Endometrium (tissue), 2 donors: ENCODE data around the gene MCM3AP.

ENCODE experiments used
- FAIRE-seq: peaks from 2 replicates; lab custom pipeline; 2012; peaks lifted over from hg19 to GRCh38; lab: Jason Lieb, UNC
- donor health status: control.
- donor health status: control.

Gene MCM3AP

DNA sequence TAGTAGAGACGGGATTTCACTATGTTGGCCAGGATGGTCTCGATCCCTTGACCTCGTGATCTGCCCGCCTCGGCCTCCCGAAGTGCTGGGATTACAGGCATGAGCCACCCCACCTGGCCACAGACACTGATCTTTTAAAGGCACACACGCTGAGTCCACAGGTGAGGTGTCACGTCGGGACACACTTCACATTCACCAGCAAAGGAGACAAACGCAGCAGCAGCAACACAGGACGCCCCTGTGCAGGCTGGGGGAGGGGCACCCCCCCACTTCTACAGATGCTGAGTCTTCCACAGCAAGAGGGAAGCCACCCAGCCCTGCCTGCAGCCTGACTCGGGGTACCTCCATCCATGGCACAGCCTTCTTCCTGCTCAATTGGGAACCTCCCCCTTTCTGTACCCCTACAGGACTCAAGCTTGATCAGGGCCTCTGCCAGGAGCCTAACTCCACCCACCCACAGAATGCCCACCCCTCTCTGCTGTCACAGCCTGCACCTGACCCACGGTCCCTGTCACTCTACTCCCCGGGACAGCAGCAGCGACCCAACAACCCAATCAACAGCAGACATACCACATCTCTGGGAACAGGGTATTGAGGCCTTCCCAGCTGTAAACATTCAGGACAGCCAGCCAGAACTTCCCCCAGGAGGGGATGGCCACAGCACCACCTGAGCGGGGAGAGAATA, 66.4 kb downstream of the MCM3AP start:
- FAIRE-seq = no peak

DNA sequence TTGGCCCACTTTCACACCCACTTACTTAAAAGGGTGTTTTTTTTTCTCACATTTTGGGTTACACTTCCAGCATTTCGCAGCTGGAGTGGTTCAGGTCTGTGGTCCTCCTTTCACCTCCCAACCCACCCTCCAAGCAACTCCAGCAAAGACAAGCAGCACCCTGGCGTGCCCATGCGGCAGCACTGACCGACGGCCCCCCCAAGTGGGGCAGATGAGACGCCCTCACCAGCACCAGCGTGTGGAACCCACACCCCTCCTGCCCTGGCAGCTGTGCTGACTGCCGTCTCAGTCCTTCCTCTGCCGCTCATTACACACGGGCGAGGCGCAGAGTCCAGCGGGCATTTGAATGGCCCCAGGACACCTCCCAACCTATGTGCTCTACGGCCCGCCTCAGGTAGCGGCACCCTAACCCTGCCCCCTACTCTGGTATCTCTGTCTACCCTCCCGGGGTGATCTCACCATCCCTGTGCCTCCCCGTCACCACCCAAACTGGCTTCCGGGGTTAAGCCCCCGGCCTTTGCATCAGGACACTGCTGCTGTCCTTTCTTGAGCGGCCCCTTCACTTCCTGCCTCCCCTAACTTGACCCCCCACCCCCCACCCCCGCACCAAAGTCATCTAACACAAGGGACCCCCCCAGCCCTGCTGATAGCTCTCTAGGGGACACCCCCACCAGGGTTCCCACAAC, 67.8 kb downstream of the MCM3AP start:
- FAIRE-seq = no peak

DNA sequence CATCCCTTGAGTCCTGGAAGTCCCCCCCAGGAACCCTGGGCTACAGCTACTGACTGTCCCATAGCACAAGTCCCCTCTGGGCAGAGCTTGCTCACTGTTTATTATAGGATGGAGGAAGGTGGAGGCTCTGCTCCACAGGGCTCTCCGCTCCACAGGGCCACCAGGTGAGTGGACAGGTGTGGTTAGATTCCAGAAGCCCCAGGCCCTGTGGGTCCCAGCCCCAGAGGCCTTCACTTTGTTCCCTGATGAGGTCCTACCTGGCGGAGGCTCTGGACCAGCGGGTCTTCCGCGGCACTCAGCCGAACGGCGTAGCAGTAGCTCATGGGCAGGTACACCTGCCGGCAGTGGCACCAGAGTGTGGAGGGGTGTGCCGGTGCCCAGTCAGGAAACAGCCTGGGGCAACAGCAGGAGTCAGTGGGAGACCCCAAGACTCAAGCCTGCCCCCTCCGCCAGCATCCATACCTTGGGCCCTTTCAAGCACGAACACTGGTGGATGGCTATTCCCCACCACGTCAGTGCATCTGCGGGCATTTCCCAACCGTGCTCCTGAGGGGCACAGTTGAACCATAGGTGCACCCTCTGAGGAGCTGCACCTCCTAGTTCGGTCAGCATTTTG, 69.2 kb downstream of the MCM3AP start:
- no peak for FAIRE-seq

DNA sequence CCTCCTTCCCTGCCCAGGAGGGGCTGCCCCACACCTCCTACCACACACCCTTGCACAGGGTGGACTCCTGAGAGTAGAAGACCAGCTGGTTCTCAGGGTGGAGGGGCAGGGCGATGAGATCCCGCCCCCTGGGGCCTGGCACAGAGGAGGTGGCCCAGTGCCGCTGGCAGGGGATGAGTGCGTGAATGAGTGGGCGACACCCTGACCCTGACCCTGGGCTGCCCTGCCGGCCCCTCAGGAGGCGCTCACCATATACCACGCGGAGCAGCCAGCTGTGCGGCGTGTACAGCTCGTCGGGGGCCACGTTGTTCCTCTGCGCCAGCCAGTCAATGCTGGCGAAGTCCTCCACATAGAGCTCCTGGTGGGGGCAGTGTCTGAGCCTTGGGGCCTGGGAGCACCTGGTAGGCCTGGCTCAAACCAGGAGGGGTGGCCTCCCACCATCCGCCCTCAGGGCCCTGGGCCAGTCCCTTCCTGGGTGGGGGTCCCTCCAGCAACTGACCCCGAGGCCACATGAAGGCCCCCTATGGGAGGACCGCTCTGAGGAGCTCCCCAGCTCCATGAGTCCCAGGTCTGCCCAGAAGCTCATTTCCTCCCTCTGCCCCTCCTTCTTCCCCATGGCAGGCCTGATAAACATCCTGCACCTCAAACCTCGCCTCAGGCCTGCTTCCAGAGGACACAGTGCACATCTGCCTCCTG, 69.8 kb downstream of the MCM3AP start:
- no peak for FAIRE-seq

DNA sequence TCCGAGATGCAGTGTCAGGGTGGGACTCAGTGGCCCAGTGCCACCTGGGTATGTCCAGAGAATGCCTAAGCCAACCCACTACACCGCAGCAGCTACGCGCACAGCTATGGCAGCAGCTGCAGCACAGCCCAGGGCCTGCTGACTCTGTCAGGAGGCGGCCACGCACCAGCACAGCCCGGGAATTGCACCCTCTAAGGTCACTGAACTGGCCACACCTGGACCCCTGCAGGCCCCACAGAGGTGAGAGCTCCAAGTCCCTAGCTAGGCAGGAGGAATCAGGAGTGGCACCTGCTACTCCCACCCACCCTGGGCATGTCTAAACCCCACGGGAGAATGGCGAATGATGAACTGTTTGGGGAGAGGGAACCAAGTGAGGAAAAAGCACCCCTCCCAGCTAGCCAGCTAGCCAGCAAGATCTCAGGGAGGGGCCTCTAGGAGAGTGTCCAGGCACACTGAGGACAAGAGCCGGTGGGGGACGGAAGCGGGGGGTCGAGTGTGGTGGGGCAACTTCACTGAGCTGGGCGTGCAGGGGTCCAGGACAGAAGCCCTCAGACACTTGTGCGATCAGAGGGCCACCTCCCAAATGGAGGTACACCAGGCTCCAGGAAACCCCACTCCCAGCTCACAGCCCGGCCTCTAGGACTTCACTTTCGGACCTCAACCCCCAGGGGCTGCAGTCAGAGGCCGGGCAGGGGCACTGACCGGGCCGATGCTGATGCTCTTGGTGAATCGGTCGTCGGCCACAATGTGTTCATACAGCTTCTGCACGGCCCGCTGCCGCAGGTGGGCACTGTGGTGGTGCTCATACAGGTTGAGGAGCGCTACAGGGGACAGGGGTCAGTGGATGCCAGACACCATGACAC, 70.7 kb downstream of the MCM3AP start:
- FAIRE-seq = no peak

DNA sequence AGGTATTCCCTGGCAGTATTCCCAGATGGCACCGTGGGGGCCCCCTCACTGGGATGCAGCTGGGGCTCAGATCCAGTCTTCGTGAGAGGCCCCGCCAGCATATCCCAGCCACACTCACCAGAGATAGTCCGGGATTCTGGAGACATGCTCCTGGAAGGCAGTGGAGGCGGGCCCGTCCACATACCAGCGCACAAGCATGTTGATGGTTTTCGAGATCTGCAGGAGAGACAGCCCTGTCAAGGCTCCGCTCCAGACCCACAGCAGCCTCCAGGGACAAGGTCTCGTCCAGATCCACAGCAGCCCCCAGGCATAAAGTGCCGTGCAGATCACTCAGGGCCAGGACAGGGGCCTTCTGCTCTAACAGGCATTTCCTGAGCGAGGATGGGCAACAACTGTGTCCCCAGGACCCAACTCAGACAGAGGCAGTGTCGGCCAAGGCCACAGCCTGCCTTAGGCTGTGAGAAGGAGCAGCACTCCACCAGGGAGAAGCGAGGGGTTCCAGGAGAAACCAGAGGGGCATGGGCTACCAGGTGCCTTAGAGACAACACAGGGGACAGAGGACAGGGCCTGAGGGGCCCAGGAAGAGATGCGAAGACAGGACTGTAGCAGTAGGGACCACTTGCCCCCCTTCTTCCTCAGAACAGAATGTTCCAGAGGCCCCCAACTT, 71.7 kb downstream of the MCM3AP start:
- no peak for FAIRE-seq

DNA sequence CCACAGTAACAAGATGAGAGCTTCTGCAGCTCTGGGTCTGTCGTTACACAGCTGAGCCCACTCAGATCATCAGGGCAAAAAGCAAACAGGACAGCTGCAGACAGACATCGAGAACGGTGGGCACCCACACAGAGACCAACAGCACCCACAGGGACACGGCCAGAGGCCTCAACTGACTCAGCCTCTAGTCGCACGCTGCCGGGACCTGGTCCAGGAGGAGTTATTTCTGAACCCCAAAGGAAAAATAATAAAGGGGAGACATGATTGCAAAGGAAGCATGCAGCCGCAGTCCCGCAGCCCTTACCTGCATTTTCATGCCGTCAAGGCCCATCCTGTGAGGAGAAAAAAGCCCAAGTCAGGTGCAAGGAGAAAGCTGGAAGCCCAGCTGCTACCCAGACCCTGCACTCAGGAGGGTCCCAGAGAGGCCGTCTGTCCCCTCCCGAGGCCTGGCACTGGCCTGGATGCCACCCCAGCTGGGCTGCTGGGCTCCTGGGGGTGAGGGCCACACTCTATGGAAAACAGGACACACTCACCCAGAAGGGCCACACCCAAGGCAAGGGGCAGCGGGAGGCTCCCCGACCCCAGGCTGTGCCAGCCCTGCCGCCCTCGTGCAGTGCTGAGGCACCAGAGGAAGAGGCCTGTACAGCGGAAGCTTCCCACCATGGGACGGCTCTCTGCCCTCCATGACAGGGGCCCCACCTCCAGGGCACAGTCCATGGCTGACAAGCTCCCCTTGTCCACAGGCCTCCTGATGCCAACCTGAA, 72.5 kb downstream of the MCM3AP start:
- no peak for FAIRE-seq

DNA sequence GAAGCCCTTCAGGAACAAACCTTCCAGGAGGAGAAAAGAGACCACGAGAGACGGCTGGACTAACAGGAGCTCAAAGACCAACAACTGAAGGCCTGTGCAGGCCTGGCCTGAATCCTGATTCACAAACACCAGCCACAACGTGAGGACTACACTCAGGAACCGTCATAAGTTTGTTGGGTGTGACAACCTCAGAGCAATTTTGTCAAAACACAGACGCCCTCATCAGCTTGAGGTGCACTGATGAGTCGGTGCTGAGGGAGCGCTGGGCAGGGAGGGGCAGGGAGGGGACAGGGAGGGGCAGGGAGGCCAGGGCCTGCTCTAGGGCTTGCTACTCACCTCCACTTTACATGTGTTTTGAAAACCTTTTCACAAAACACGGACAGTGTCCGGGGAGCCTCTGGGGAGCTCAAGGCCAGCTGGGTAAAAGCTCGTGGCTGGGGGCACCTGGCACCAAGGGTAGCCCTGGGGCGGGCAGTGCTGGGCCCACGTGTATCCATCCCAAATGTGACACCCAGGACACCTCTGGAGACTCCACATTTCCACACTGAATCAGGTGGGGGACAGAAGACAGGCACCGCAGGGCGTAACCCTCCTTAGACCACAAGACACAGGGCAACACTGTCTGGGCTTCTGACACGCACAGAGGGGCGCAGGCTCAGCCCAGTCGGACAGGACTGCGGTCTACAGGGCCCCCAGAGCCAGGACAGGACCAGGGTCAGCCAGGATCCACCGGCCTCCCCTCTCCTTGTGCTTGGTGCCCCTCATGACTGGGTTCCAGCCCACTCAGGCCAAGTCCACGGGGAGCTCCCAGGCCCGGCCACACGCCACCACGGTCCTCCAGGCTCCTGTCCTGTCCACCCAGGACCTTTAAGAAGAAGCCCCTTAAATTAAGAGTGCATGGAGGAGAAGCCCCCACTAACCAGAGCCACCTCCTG, 73.4 kb downstream of the MCM3AP start:
- FAIRE-seq = no peak

DNA sequence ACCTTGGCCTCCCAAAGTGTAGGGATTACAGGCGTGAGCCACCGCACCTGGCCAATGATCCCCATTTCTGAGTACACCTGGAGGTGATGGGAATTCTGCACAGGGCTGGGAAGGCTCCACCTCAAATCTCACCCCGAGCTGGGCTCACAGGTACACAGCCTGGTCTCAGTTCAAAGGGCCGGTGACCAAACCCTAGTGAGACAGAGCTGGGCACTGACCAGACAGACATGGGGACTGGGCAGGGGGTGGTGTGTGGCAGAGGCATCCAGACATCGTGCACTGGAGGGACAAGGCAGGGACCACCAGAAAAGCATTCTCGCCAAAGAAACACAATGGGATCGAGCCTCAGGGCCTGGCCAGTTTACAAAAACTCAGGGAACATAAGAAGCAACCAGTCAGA, 74.0 kb downstream of the MCM3AP start:
- FAIRE-seq = no peak

DNA sequence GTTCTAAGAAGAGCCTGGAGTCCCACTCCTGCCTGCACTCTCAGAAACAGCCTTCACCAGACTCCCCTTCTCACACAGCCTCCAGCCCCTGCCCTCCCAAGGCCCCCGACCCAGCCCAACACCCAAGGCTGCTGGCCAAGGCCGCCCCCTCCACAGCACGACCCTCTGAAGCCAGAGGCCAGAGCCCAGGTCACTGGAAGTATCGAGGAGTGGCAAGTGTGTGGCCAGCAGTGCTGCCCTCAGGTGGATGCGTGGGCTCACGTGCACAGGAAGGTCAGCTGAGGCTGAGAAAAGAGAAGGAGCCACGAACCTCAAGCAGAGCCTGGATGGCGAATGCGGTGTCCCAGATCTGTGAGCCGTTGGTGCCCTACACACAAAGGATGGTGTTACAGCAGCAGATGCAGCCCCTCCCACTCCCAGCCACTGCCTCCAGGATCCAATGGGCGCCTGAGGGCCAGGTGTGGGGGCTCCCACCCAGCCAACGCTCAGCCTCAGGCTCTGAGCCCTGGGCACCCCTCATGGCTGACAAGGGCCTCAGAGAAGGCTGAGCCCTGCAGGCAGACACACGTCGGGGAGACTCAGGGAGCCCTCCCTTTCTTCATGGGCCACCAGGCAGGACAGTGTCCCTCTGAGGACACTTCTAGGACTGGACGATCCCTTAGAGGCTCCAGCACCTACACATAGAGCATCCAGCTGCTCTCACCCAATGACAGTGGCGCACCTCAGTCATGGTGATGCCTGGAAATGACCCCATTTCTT, 74.9 kb downstream of the MCM3AP start:
- FAIRE-seq = no peak

DNA sequence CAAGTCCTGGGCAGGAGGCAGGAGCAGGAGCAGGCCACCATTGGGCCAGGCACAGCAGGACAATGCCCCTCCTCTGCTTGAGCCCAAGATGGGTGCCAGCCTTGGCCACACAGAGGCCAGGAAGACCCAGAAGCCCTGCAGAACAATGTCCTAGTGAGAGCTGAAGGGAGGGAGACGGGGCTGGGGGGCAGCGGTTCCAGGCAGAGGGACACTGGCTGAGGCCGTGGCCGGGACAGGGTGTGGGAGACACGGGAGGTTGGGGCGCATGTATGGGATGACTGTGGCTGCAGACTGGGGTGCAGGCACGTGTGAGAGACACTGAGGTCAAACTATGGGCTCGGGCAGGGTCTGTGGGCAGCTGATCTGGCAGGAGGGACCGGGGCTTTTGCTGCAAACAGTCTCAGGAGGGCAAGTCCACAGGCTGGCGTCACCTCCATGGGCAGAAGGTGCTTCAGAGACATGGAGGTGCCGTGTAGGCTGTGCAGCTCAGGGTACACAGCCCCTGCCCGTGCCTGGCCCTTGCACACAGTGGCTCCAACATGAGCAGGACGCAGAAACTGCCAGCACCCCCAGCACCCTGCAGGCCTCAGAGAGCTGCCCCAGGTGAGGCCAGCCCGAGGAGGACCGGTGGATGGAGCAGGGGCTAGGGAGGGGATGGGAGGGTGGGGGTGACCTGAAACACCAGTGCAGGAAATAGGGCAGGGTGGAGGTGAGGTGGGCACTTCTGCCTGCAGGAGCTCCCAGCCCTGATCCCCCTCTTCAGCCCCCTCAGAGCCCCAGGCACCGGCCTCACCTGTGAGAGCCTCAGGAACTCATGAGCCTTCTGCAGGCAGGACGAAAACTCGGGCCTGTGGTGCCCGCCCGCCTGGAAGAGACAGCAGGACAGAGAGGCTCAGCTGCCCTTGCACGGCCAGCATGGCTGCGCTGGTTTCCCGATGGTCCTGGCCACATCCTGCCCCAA, 76.4 kb downstream of the MCM3AP start:
- no peak for FAIRE-seq

DNA sequence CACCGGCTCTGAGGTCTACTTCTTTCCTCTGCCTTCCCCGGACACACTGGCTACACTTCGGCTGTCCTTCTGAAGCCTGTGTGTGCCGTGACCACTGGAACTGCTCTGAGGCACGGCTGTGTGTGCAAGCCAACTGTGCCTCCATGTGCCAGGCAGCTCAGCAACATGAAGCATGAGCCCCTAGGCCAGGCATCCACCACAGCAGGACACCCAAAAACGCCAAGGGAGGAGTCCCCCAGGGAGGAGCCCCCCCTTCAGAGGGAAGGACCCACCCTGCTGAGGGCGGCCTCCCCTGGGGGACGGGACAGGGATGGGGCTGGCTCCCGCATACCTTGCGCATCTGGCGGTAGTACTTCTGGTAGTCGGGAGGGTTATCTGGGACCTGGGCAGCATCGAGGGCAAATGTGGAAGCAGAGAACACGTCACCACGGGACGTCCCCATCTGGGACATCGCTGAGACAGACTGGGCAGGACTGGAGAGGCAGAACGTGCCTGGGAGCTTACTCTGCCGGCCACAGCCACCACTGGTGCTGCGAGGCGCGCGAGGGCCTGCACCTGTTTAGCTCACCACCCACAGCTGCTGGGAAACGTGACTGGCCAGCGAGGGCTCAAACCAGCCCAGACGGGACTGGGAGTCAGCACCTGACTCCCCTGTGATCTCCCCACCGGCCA, 77.4 kb downstream of the MCM3AP start:
- no peak for FAIRE-seq

DNA sequence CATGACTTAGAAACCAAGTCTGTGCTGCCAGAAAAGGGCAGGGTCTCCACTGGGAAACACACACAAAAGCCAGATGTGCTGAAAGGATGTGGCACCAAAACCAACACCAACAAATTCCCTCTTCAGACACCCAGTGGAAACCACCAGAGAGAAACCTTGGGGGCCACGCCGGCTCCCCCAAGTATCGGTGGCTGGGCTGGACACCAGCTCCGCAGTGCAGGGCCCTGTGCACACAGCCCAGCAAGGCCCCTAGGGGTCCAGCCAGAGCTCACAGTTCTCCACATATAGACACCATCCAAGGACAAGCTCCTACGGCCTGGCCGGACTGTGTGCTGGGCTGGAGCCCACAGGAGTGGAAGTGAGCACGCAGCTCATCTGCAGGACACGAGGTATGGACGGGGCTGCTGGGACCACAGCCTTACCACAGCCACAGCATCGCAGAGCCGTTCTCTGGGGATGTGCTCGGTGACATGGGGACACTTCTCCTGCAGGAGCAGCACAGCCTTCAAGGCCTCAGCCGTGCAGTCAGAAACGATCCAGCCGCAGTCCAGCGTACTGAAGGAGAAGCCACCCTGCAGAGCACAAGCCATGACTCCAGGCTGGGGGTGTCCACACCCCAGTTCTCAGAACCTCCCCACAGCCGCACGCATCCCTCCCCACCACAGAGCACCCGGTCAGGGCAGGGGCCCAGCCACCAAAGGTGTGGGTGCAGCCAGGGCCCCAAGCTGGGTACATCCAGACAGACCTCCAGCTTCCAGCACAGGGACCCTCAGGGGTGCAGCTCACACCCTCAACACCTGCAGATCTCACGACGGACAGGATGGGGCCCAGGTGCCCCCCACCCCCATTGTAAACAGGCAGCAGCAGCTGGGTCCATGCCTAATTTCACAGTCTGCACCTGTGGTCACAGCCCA, 78.1 kb downstream of the MCM3AP start:
- FAIRE-seq = no peak

DNA sequence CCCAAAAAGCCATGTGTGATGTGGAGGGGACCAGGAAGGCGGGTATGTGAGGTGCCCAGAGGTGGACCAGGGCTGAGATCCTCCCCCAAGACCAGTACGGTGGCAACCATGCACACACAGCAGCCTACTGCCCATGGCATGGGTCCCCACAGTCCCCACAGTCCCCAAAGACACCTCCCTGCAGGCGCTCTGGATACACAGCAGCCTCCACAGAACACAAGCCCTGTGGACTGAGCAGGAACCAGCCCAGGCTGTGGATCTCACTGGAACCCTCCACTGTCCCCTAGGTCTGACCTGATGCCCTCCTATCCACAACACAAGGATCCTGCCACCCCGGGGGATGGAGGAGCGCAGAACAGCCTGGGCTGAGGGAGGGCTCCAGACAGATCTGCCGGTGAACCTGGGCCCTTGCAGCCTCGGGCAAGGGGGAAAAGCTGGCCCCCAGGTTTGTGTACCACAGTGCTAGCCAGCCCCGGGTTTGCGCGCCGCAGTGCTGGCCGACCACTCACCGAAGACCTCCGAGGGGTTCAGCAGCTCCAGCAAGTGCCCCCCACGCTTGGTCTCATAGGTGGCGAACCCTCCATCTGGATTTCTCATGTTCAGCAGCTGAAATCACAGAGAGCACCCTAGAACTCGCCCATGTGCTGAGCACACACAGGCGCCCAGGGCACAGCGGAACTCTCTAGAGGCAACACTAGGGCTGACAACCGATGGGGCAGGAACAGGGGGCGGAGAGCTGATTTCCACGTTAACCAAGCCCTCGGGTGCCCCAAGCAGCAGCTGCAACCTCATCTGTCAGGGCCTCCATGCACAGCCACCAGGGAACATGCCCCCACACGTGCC, 79.0 kb downstream of the MCM3AP start:
- FAIRE-seq = no peak

DNA sequence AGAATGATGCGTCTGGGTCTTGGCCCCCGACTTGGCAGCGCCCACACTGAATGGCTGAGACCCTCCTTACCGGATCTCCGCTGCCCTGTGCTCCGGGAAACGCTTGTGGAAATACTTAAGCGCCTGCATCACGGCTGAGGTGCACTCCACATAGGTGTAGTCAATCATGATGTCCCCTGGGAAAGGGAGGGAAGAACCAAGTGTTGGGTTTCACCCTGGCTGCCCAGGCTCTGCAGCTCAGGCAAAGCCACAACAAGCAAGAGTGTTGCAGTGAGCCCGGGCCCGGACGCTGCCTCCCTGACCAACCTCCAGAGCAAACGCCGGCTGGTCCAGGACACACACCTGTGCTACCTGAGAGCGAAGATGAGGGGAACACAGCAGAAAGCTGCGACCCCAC, 79.6 kb downstream of the MCM3AP start:
- no peak for FAIRE-seq
